Measurements from ENCODE around the gene THBS4.

Gene THBS4

GRCh38 chr5:80070338-80071056 lies 35.3 kb downstream of the THBS4 start:
- no peak overlapping the region for H3K4me3 ChIP-seq (ENCODE audit: low read depth, low read length)
- no peak overlapping the region for H3K27ac ChIP-seq
- no peak for DNase-seq

GRCh38 chr5:80071510-80072021 lies 36.4 kb downstream of the THBS4 start:
- no peak overlapping the region for H3K4me3 ChIP-seq (ENCODE audit: low read depth, low read length)
- TF ChIP-seq, protein P1, sequence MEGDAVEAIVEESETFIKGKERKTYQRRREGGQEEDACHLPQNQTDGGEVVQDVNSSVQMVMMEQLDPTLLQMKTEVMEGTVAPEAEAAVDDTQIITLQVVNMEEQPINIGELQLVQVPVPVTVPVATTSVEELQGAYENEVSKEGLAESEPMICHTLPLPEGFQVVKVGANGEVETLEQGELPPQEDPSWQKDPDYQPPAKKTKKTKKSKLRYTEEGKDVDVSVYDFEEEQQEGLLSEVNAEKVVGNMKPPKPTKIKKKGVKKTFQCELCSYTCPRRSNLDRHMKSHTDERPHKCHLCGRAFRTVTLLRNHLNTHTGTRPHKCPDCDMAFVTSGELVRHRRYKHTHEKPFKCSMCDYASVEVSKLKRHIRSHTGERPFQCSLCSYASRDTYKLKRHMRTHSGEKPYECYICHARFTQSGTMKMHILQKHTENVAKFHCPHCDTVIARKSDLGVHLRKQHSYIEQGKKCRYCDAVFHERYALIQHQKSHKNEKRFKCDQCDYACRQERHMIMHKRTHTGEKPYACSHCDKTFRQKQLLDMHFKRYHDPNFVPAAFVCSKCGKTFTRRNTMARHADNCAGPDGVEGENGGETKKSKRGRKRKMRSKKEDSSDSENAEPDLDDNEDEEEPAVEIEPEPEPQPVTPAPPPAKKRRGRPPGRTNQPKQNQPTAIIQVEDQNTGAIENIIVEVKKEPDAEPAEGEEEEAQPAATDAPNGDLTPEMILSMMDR (IDR thresholded peaks at IDR 0.05; ENCODE audit: low read depth, low read length, missing control alignments), result no peak
- no peaks in the 10 kb centered on the region for H3K36me3 ChIP-seq (replicated peaks)
- H3K27ac ChIP-seq, result no peak overlapping the region
- no peaks in the 10 kb centered on the region for H3K27me3 ChIP-seq (replicated peaks)
- in situ Hi-C loops (cut with HindIII; ENCODE audit: low pct_ligation_motif_present, low sequenced_read_pairs), result no loop called here
- no peak for DNase-seq

More at GRCh38 chr5:80070338-80071056, 35.3 kb downstream of the THBS4 start:
- in situ Hi-C loops (cut with HindIII; ENCODE audit: low pct_ligation_motif_present, low sequenced_read_pairs), result no loop called here
- no peaks in the 10 kb centered on the region for H3K36me3 ChIP-seq (replicated peaks)
- no peaks in the 10 kb centered on the region for H3K27me3 ChIP-seq (replicated peaks)
- TF ChIP-seq, protein P1 (IDR thresholded peaks at IDR 0.05; ENCODE audit: low read depth, low read length, missing control alignments), result no peak

DNA sequence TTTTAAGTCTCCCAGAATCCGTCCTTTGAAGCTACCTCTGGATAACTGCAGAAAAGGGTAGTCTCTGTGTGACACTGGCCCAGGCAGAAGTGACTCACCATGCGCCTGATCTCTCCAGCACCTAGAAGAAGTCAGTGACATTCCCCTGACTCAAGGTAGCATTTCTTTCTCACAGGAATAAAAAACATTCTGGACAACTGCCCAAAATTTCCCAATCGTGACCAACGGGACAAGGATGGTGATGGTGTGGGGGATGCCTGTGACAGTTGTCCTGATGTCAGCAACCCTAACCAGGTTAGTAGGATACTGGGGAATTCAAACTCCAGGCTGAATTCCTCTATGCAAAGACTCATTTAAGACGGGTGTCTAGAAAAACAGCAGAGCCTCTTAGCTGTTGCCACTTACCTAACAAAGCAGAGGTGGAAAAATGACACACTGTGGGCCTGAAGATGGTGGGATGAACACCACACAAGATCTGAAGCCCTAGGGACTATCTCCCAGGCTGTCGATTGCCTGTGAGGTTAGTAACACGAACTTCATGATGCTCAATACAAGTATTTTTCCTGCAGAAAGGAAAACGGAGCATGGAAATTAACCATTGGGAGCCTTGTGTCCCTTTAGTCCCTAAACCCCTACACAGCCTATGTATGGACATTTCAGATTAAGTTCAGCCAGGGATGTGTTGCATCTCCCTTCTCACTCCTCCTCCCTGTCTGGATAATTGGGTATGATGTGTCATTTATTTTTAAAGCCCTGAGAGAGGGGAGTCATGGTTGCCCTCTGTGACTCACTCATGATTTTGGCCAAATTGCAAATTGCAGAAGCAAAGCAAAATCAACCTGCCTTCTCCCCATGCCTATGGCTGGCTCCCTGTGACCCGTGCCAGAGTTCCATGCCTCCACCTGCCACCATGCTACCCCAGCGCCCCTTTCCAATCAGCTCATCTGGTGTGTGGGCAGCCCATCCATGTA lies 37.2 kb downstream of the THBS4 start:
- Histone ChIP-seq H3K4me3 (ENCODE audit: low read depth, low read length) (no peak overlapping the region), H3K27ac (no peak overlapping the region), H3K36me3 (replicated peaks) (no peaks in the 10 kb centered on the region), H3K27me3 (replicated peaks) (no peaks in the 10 kb centered on the region)
- in situ Hi-C loops (cut with HindIII; ENCODE audit: low pct_ligation_motif_present, low sequenced_read_pairs), result no loop called here
- no peak for DNase-seq
- TF ChIP-seq, protein P1 (IDR thresholded peaks at IDR 0.05; ENCODE audit: low read depth, low read length, missing control alignments), result no peak

DNA sequence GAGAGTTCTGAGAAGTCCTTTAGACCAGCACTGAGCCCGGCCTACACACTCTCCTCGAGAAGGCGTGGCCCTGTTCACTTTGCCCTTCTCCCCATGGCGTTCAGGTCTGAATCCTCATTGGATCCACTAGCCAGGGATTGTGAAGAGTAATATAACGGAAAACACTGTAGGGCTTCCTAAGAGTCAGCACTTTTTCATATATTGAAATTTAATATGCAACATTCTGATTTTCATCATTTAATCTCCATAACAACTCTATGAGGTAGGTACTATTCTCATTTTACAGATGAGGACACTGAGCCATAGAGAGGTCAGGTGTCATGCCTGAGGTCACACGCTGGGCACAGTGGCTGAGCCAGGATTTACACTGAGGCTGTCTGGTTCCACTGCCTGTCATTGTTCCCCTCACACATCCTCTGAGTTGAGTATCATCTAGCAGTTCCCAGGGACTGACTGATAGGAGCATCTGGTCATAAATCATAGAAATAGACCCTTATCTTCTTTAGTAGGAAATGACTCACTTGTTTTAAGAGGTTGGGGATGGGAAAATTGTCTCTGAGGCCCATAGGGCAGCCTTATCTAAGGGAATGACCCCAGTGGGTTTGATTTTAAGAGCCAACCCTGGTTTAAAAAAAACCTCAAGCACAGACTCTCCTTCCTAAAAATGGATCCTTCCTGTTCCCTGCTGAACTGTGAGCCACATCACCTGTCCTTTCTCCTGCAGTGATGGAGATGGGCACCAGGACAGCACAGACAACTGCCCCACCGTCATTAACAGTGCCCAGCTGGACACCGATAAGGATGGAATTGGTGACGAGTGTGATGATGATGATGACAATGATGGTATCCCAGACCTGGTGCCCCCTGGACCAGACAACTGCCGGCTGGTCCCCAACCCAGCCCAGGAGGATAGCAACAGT lies 41.2 kb downstream of the THBS4 start:
- TF ChIP-seq, protein P1 (IDR thresholded peaks at IDR 0.05; ENCODE audit: low read depth, low read length, missing control alignments), result no peak
- Histone ChIP-seq H3K27me3 (replicated peaks) (no peaks in the 10 kb centered on the region), H3K36me3 (replicated peaks) (no peaks in the 10 kb centered on the region), H3K4me3 (ENCODE audit: low read depth, low read length) (no peak overlapping the region), H3K27ac (peak overlapping the region; percentile 27)
- peak; percentile 80 for DNase-seq
- in situ Hi-C loops (cut with HindIII; ENCODE audit: low pct_ligation_motif_present, low sequenced_read_pairs), result no loop called here

DNA sequence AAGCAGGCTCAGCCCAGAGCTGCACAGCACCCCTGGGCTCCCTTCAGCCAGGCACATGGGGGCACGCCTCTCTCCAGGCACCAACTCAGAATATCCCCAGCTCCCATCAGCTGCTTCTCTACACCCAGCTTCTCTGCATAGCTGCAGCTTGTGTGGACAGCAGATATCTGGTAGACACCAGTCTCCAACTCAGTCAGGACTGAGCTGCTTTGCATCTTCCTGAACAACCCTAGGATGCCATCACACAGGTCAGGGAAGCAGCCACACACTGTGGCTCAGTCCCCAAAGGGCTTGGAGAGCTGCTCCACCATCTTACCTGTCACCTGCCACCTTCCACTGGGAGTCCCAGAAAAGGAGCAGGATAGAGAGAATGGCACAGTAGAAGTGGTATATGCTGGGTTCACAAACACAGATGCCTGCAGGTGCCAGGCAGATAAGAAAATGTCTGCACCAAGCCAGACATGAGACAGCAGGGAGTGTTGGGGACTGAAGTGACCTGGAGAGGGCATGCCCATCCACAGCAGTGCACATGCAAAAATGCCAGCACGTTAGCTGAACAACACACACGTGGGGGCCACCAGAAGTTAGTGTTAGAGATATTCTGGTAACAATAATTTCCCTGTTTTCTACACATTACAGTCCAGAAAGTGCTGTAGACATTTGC lies 42.0 kb downstream of the THBS4 start:
- no peak overlapping the region for H3K27ac ChIP-seq
- no peak overlapping the region for H3K4me3 ChIP-seq (ENCODE audit: low read depth, low read length)
- no peaks in the 10 kb centered on the region for H3K36me3 ChIP-seq (replicated peaks)
- no peak for DNase-seq
- in situ Hi-C loops (cut with HindIII; ENCODE audit: low pct_ligation_motif_present, low sequenced_read_pairs), result no loop called here
- TF ChIP-seq, protein P1 (IDR thresholded peaks at IDR 0.05; ENCODE audit: low read depth, low read length, missing control alignments), result no peak
- H3K27me3 ChIP-seq (replicated peaks), result no peaks in the 10 kb centered on the region
